ENCODE results near the gene RHEB.

RHEB gene

DNA sequence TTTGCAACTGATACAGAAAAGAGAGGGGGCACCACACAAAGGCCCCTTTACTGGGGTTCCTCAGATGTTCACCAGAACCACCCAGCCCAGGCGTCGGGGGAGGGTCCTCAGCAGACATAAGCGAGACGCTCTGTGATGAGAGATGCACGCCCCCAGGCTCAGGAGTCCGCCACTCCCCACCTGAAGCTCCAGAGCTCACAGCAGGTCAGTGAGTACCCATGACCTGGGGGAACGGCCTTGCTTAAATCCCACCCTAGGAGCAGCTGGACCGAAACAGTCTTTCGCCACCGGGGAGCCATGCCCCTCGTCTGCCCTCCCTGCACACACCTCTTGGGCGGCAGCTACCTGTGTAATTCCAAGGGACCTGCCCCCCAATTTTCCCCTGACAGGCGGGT, 82.5 kb downstream of the RHEB start:
- H3K79me2 ChIP-seq (ENCODE audit: insufficient read depth, low read length) = no peaks in the 10 kb centered on the region
- H3K9me3 ChIP-seq (ENCODE audit: insufficient read depth, low read length, severe bottlenecking) = no peaks in the 10 kb centered on the region
- no peak overlapping the region for H3K9ac ChIP-seq (ENCODE audit: low read depth, low read length)
- DNase-seq = no peak
- no peaks in the 10 kb centered on the region for H3K36me3 ChIP-seq (ENCODE audit: insufficient read depth, low read length)
- no peak for TF ChIP-seq EZH2 (IDR thresholded peaks at IDR 0.05; ENCODE audit: borderline replicate concordance, low read depth, low read length, severe bottlenecking)
- no peak for TF ChIP-seq CTCF (IDR thresholded peaks at IDR 0.05; ENCODE audit: borderline replicate concordance, extremely low read depth, low read length, poor library complexity, severe bottlenecking)
- H2AFZ ChIP-seq (ENCODE audit: low read depth, low read length) = no peak overlapping the region
- ATAC-seq (ENCODE audit: insufficient read depth, low read depth) = no peak
- H3K4me1 ChIP-seq (ENCODE audit: insufficient read depth, low read length) = peaks cover 49% of the 10 kb centered on the region
- no peak overlapping the region for H3K4me2 ChIP-seq (ENCODE audit: insufficient read depth, low read length)
- no peak overlapping the region for H3K27ac ChIP-seq (ENCODE audit: low read length)
- H3K27me3 ChIP-seq (ENCODE audit: insufficient read depth, low read length, poor library complexity) = no peaks in the 10 kb centered on the region
- H3K4me3 ChIP-seq (ENCODE audit: low read depth in 1 of 2, low read length in 2 of 2) = no peak overlapping the region
- H4K20me1 ChIP-seq (ENCODE audit: insufficient read depth, low read length) = no peaks in the 10 kb centered on the region

- H3K27me3 ChIP-seq (ENCODE audit: insufficient read depth, low read length, poor library complexity) = no peaks in the 10 kb centered on the region
Observed at GRCh38 chr7:151436446-151437158, 83.1 kb downstream of the RHEB start.

DNA sequence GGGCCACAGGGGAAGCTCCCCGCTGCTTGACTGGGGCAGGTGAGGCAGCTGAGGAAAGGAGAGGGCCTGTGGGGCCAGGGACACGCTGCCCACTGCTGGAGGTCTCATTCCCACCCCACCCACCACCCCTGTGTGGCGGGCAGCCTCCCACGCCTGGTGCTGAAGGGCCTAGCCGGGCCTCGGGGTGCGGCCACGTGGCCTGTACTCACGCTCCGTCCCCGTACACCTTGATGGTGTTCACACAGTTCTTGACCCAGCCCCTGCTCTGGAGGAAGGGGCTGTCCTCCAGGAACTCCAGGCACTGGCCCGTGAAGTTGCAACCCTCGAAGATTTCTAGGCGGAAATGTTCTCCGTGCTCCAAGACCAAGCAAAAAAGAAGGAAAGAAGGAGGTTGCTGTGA, 83.7 kb downstream of the RHEB start:
- Histone ChIP-seq H3K27ac (ENCODE audit: low read length) (no peak overlapping the region), H3K4me2 (ENCODE audit: insufficient read depth, low read length) (no peak overlapping the region), H3K36me3 (ENCODE audit: insufficient read depth, low read length) (no peaks in the 10 kb centered on the region), H3K4me3 (ENCODE audit: low read depth in 1 of 2, low read length in 2 of 2) (no peak overlapping the region), H3K79me2 (ENCODE audit: insufficient read depth, low read length) (no peaks in the 10 kb centered on the region), H3K9me3 (ENCODE audit: insufficient read depth, low read length, severe bottlenecking) (no peaks in the 10 kb centered on the region), H3K27me3 (ENCODE audit: insufficient read depth, low read length, poor library complexity) (no peaks in the 10 kb centered on the region), H3K4me1 (ENCODE audit: insufficient read depth, low read length) (peaks cover 45% of the 10 kb centered on the region), H2AFZ (ENCODE audit: low read depth, low read length) (no peak overlapping the region), H3K9ac (ENCODE audit: low read depth, low read length) (no peak overlapping the region), H4K20me1 (ENCODE audit: insufficient read depth, low read length) (no peaks in the 10 kb centered on the region)
- no peak for ATAC-seq (ENCODE audit: insufficient read depth, low read depth)
- TF ChIP-seq CTCF (IDR thresholded peaks at IDR 0.05; ENCODE audit: borderline replicate concordance, extremely low read depth, low read length, poor library complexity, severe bottlenecking) (no peak), EZH2 (IDR thresholded peaks at IDR 0.05; ENCODE audit: borderline replicate concordance, low read depth, low read length, severe bottlenecking) (no peak)
- no peak for DNase-seq

More at GRCh38 chr7:151436446-151437158, 83.1 kb downstream of the RHEB start:
- ATAC-seq (ENCODE audit: insufficient read depth, low read depth) (no peak), DNase-seq (no peak)
- no peak overlapping the region; the same call in 1 of the 2 replicates for H3K9ac ChIP-seq (ENCODE audit: low read depth, low read length)
- H3K4me2 ChIP-seq (ENCODE audit: insufficient read depth, low read length) = no peak overlapping the region
- no peak overlapping the region for H3K4me3 ChIP-seq (ENCODE audit: low read depth in 1 of 2, low read length in 2 of 2)
- H4K20me1 ChIP-seq (ENCODE audit: insufficient read depth, low read length) = no peaks in the 10 kb centered on the region
- no peak overlapping the region for H3K27ac ChIP-seq (ENCODE audit: low read length)
- no peak for TF ChIP-seq EZH2 (IDR thresholded peaks at IDR 0.05; ENCODE audit: borderline replicate concordance, low read depth, low read length, severe bottlenecking)
- TF ChIP-seq CTCF (IDR thresholded peaks at IDR 0.05; ENCODE audit: borderline replicate concordance, extremely low read depth, low read length, poor library complexity, severe bottlenecking) = no peak
- no peaks in the 10 kb centered on the region for H3K9me3 ChIP-seq (ENCODE audit: insufficient read depth, low read length, severe bottlenecking)
- H3K79me2 ChIP-seq (ENCODE audit: insufficient read depth, low read length) = no peaks in the 10 kb centered on the region
- H2AFZ ChIP-seq (ENCODE audit: low read depth, low read length) = no peak overlapping the region
- H3K36me3 ChIP-seq (ENCODE audit: insufficient read depth, low read length) = no peaks in the 10 kb centered on the region
- H3K4me1 ChIP-seq (ENCODE audit: insufficient read depth, low read length) = peaks cover 49% of the 10 kb centered on the region
